CD4-positive, alpha-beta T cell treated with Interleukin-21 for 1 hour (primary cell): ENCODE measurements around the gene PAX1.

Experiments used
- DNase-seq: peaks from one replicate; pipeline ENCODE4 v3.0.0-alpha.2; 2020

The PAX1 gene

GRCh38 chr20:21705575-21706260 is at the start of gene PAX1:
PAX1 (plus strand) TSS chr20:21705664; CDS start chr20:21705713, 49 bp downstream.
- no peak for DNase-seq

GRCh38 chr20:21656308-21657067 is 49.0 kb upstream of the PAX1 start:
- no peak for DNase-seq

GRCh38 chr20:21661488-21662055 is 43.9 kb upstream of the PAX1 start:
- no peak for DNase-seq

GRCh38 chr20:21663465-21663864 is 42.0 kb upstream of the PAX1 start:
- no peak for DNase-seq

- no peak for DNase-seq
Measured at GRCh38 chr20:21665687-21666446, 39.6 kb upstream of the PAX1 start.

GRCh38 chr20:21670126-21670525 is 35.3 kb upstream of the PAX1 start:
- DNase-seq, result no peak

GRCh38 chr20:21670981-21671380 is 34.5 kb upstream of the PAX1 start:
- no peak for DNase-seq

- no peak for DNase-seq
Measured at GRCh38 chr20:21677261-21677660, 28.2 kb upstream of the PAX1 start.

GRCh38 chr20:21677781-21678180 is 27.7 kb upstream of the PAX1 start:
- no peak for DNase-seq

GRCh38 chr20:21681234-21681921 is 24.1 kb upstream of the PAX1 start:
- no peak for DNase-seq

- DNase-seq, result no peak
Measured at GRCh38 chr20:21681922-21682318, 23.5 kb upstream of the PAX1 start.

- DNase-seq, result no peak
Measured at GRCh38 chr20:21682521-21682954, 22.9 kb upstream of the PAX1 start.

- no peak for DNase-seq
Measured at GRCh38 chr20:21684671-21685070, 20.8 kb upstream of the PAX1 start.

- DNase-seq, result no peak
Measured at GRCh38 chr20:21685981-21686380, 19.5 kb upstream of the PAX1 start.

GRCh38 chr20:21693322-21693721 is 12.1 kb upstream of the PAX1 start:
- DNase-seq, result no peak

GRCh38 chr20:21698494-21699215 is 6.8 kb upstream of the PAX1 start:
- no peak for DNase-seq

GRCh38 chr20:21699216-21699508 is 6.3 kb upstream of the PAX1 start:
- no peak for DNase-seq

GRCh38 chr20:21701171-21701876 is 4.1 kb upstream of the PAX1 start:
- DNase-seq, result no peak

GRCh38 chr20:21702016-21702415 is 3.4 kb upstream of the PAX1 start:
- DNase-seq, result no peak

- no peak for DNase-seq
Measured at GRCh38 chr20:21702553-21703470, 2.7 kb upstream of the PAX1 start.
